Esophagus squamous epithelium (tissue), 4 donors: ENCODE measurements around the gene SLC16A7.

ENCODE experiments used
- POLR2A ChIP-seq, 4 donors: fragments of 450-650 bp; IDR thresholded peaks; one replicate each; pipeline ENCODE4 v1.6.1; 2017; ENCODE audit warnings: antibody characterized with exemption in 4 of 4, mild to moderate bottlenecking in 4 of 4, moderate library complexity in 3 of 4
- TF ChIP-seq, protein P1 (sequence below), 6 experiments: fragments of 450-650 bp in 4 of 6; fragments of 200-600 bp in 2 of 6; sonication (generic) in 2 of 6; IDR thresholded peaks; one replicate each; pipeline ENCODE4 v1.5.1; 2016 to 2019; ENCODE audit warnings: antibody characterized with exemption in 6 of 6, mild to moderate bottlenecking in 4 of 6, moderate library complexity in 4 of 6

GRCh38 chr12:59780605-59781135 is 184.8 kb downstream of the SLC16A7 start:
- TF ChIP-seq, protein P1, sequence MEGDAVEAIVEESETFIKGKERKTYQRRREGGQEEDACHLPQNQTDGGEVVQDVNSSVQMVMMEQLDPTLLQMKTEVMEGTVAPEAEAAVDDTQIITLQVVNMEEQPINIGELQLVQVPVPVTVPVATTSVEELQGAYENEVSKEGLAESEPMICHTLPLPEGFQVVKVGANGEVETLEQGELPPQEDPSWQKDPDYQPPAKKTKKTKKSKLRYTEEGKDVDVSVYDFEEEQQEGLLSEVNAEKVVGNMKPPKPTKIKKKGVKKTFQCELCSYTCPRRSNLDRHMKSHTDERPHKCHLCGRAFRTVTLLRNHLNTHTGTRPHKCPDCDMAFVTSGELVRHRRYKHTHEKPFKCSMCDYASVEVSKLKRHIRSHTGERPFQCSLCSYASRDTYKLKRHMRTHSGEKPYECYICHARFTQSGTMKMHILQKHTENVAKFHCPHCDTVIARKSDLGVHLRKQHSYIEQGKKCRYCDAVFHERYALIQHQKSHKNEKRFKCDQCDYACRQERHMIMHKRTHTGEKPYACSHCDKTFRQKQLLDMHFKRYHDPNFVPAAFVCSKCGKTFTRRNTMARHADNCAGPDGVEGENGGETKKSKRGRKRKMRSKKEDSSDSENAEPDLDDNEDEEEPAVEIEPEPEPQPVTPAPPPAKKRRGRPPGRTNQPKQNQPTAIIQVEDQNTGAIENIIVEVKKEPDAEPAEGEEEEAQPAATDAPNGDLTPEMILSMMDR (IDR thresholded peaks at IDR 0.05), result peak in 2 of 6 experiments; percentile 4 to 45
- TF ChIP-seq POLR2A (IDR thresholded peaks at IDR 0.05), result no peak
